ENCODE measurements around the gene RNASEH2A. TPM values are rescaled to one million over a fixed set of nuclear protein-coding genes. Genes with fewer than 3 reads are reported as not detected.

RNASEH2A gene
- total and polyA plus RNA-seq, 2 of the 4 experiments (the other 2 are of a cell fraction), result 34.9 to 44.6 TPM

GRCh38 chr19:12847159-12848139 lies 41.1 kb downstream of the RNASEH2A start:
- Histone ChIP-seq H3K18ac (ENCODE audit: low read depth, low read length) (no peak overlapping the region), H3K79me1 (ENCODE audit: low read depth in 1 of 2, low read length in 2 of 2) (no peaks in the 10 kb centered on the region), H4K20me1 (ENCODE audit: insufficient read depth, low read length) (no peaks in the 10 kb centered on the region), H3K23ac (ENCODE audit: low read depth, low read length) (no peak overlapping the region), H3K9me1 (ENCODE audit: insufficient read depth, low read length) (no peaks in the 10 kb centered on the region), H3K9ac (ENCODE audit: low read depth, low read length) (0 out of 2 replicates have a peak overlapping the region, but pooled peaks have one; percentile 19), H4K5ac (ENCODE audit: low read depth, low read length) (no peak overlapping the region), H3K36me3 (ENCODE audit: control insufficient read depth, insufficient read depth, low read length) (no peaks in the 10 kb centered on the region), H2BK20ac (ENCODE audit: low read depth, low read length) (no peak overlapping the region), H3K4me2 (ENCODE audit: low read depth, low read length) (peak overlapping the region; percentile 88), H2BK15ac (ENCODE audit: low read depth, low read length) (no peak overlapping the region), H3K4me3 (ENCODE audit: insufficient read depth, low read depth, low read length) (peak overlapping the region; percentile 21; the same call in 1 of the 2 replicates), H3K9me3 (ENCODE audit: control insufficient read depth, insufficient read depth, low read length) (no peaks in the 10 kb centered on the region), H4K91ac (ENCODE audit: insufficient read depth, low read depth, low read length) (no peak overlapping the region), H3K14ac (replicated peaks; ENCODE audit: low read depth, low read length) (0 out of 2 replicates have a peak overlapping the region, but pooled peaks have one; percentile 4), H4K8ac (ENCODE audit: low read depth in 2 of 2, low read length in 2 of 2) (peak overlapping the region in 1 of 2 experiments; percentile 54; a peak in 1 of 4 replicates), H2BK120ac (ENCODE audit: low read depth, low read length) (no peak overlapping the region), H3K56ac (ENCODE audit: extremely low read depth, insufficient read depth, low read length) (no peak overlapping the region), H3K4me1 (ENCODE audit: control insufficient read depth, insufficient read depth, low read length) (peaks cover 3% of the 10 kb centered on the region; the same call in 1 of the 2 replicates), H2AK5ac (ENCODE audit: low read depth, low read length) (no peak overlapping the region), H2AK9ac (replicated peaks; ENCODE audit: low read depth, low read length, poor library complexity) (peak overlapping the region; percentile 33), H3K27ac (ENCODE audit: insufficient read depth, low read length) (no peak overlapping the region), H2BK5ac (ENCODE audit: low read depth, low read length, poor library complexity, severe bottlenecking) (no peak overlapping the region), H3K27me3 (ENCODE audit: control insufficient read depth, insufficient read depth, low read length) (peaks cover 10% of the 10 kb centered on the region; the same call in 1 of the 2 replicates), H2AFZ (replicated peaks; ENCODE audit: low read length, poor library complexity) (peak overlapping the region; percentile 96), H3K4ac (ENCODE audit: low read depth, low read length) (no peak overlapping the region)
- ChIA-PET POLR2A (ENCODE audit: unreplicated experiment) (no interaction called here), CTCF (interaction anchor here (0.6 to 4.2 kb wide), 21 partner anchors 10 to 173 kb away, joined by 3 to 35 read pairs (median 5); partner anchors contain the start of genes PRDX2, RTBDN and THSD8)
- BruUV-seq (replicated peaks), result no TSS peak
- DNase-seq (peak; percentile 73), ATAC-seq (ENCODE audit: low read depth) (peak; percentile 100)
- intact Hi-C loops (cut with micrococcal nuclease) (loop anchor here (1.0 to 2.0 kb wide), 2 partner anchors 81 to 171 kb away; no protein-coding TSS in a partner anchor), in situ Hi-C loops (cut with MboI; ENCODE audit: low sequenced_read_pairs) (no loop called here), dilution Hi-C loops (cut with HindIII; ENCODE audit: low sequenced_read_pairs, unreplicated experiment) (no loop called here)
- WGBS, 2 experiments (ENCODE audit: extremely low coverage in 2 of 2, insufficient read length in 1 of 2), result 13% methylated on average over 33 of the region's 69 CpGs; no CpG with 5 or more reads in 1 of the 2 experiments
- TF ChIP-seq RCOR1 (IDR thresholded peaks at IDR 0.05; ENCODE audit: insufficient replicate concordance, low read length), result no peak
- TF ChIP-seq CHD1 (IDR thresholded peaks at IDR 0.05; ENCODE audit: low read depth, low read length), result no peak
- TF ChIP-seq MAZ (IDR thresholded peaks at IDR 0.05; ENCODE audit: borderline replicate concordance, low read depth, low read length), result peak; percentile 87
- TF ChIP-seq RFX5 (IDR thresholded peaks at IDR 0.05; ENCODE audit: low read depth, low read length), result no peak
- TF ChIP-seq BHLHE40 (IDR thresholded peaks at IDR 0.05; ENCODE audit: low read depth, low read length), result peak; percentile 36; the same call in 1 of the 2 replicates
- TF ChIP-seq NFE2L2 (IDR thresholded peaks at IDR 0.05; ENCODE audit: low read depth, low read length), result no peak
- no peak for TF ChIP-seq FOS (IDR thresholded peaks at IDR 0.05; ENCODE audit: low read depth, low read length)
- TF ChIP-seq POLR2A (IDR thresholded peaks at IDR 0.05; ENCODE audit: low read depth, low read length), result no peak
- peak; percentile 73 for TF ChIP-seq USF2 (IDR thresholded peaks at IDR 0.05; ENCODE audit: low read depth, low read length)
- no peak for TF ChIP-seq MAFK (IDR thresholded peaks at IDR 0.05; ENCODE audit: low read depth, low read length)
- TF ChIP-seq RAD21 (IDR thresholded peaks at IDR 0.05; ENCODE audit: low read length), result peak; percentile 96
- no peak for TF ChIP-seq MXI1 (IDR thresholded peaks at IDR 0.05; ENCODE audit: borderline replicate concordance, low read depth, low read length)
- TF ChIP-seq SMC3 (IDR thresholded peaks at IDR 0.05; ENCODE audit: low read depth, low read length), result peak; percentile 89
- no peak for TF ChIP-seq CEBPB (IDR thresholded peaks at IDR 0.05; ENCODE audit: low read depth, low read length)
- TF ChIP-seq, protein P1, sequence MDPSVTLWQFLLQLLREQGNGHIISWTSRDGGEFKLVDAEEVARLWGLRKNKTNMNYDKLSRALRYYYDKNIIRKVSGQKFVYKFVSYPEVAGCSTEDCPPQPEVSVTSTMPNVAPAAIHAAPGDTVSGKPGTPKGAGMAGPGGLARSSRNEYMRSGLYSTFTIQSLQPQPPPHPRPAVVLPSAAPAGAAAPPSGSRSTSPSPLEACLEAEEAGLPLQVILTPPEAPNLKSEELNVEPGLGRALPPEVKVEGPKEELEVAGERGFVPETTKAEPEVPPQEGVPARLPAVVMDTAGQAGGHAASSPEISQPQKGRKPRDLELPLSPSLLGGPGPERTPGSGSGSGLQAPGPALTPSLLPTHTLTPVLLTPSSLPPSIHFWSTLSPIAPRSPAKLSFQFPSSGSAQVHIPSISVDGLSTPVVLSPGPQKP (IDR thresholded peaks at IDR 0.05; ENCODE audit: borderline replicate concordance, low read depth, low read length), result no peak
